NCI-H82 treated with DMSO at 0.1 percent for 48 hours (cell line): ENCODE data around the gene PON3.

ENCODE experiments used
- DNase-seq: peaks from one replicate; lab custom pipeline; 2025; ENCODE audit not compliant: unreplicated experiment; lab: John Stamatoyannopoulos, UW

Gene PON3

GRCh38 chr7:95396136-95397032 lies at the start of gene PON3:
Gene PON3 (minus strand): TSS chr7:95396375. CDS start chr7:95396350, 25 bp downstream.
- no peak for DNase-seq

GRCh38 chr7:95444796-95445195 lies 48.6 kb upstream of the PON3 start:
- DNase-seq, result no peak

GRCh38 chr7:95441042-95441823 lies 45.1 kb upstream of the PON3 start:
- DNase-seq, result no peak

GRCh38 chr7:95440394-95441038 lies 44.3 kb upstream of the PON3 start:
- no peak for DNase-seq

GRCh38 chr7:95436407-95436806 lies 40.2 kb upstream of the PON3 start:
- DNase-seq, result no peak

- DNase-seq, result no peak
Observed at GRCh38 chr7:95435422-95435780, 39.2 kb upstream of the PON3 start.

GRCh38 chr7:95434557-95435421 lies 38.6 kb upstream of the PON3 start, which contains the start of gene PON2:
Gene PON2 (minus strand): TSS chr7:95435028. CDS start chr7:95434951, 77 bp downstream.
- DNase-seq, result no peak

GRCh38 chr7:95433952-95434556 lies 37.9 kb upstream of the PON3 start:
- DNase-seq, result no peak

GRCh38 chr7:95433129-95433528 lies 37.0 kb upstream of the PON3 start:
- no peak for DNase-seq

GRCh38 chr7:95432606-95433005 lies 36.4 kb upstream of the PON3 start:
- no peak for DNase-seq

GRCh38 chr7:95430864-95431263 lies 34.7 kb upstream of the PON3 start:
- DNase-seq, result no peak

GRCh38 chr7:95429241-95429990 lies 33.2 kb upstream of the PON3 start:
- no peak for DNase-seq

GRCh38 chr7:95427914-95428516 lies 31.8 kb upstream of the PON3 start:
- DNase-seq, result no peak

- no peak for DNase-seq
Observed at GRCh38 chr7:95427166-95427565, 31.0 kb upstream of the PON3 start.

- no peak for DNase-seq
Observed at GRCh38 chr7:95425694-95426093, 29.5 kb upstream of the PON3 start.

GRCh38 chr7:95424716-95425115 lies 28.5 kb upstream of the PON3 start:
- no peak for DNase-seq

GRCh38 chr7:95421847-95422444 lies 25.8 kb upstream of the PON3 start:
- DNase-seq, result no peak

GRCh38 chr7:95421000-95421846 lies 25.0 kb upstream of the PON3 start:
- DNase-seq, result no peak
